ENCODE data around the gene LIM2. TPM values are rescaled to one million over a fixed set of nuclear protein-coding genes. Genes with fewer than 3 reads are reported as not detected.

Gene LIM2
- total and polyA plus RNA-seq, 2 donors from 2014 or later: not detected

DNA sequence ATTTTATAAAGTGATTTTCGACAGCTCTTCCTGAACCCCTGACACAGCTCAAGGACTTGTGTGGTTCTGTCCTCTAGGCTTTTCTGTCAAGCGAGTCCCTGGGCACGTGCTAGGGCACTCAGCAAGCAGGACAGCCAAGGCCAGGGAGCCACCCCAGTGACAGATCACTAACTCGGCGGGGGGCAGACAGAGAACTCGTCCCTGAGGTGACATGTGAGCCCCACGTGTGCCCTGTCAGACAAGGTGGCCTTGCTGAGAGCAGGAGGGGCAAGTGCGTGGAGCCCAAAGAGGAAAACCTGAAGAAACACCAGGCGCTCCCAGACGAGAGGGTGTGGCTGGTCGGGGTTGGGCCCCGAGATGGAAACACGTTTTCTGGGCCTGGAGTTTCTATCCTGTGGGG lies 26.5 kb downstream of the LIM2 start:
- no peaks in the 10 kb centered on the region for H3K9me3 ChIP-seq (ENCODE audit: control insufficient read depth in 2 of 3, insufficient read depth in 1 of 3, low read length in 3 of 3)
- no peak overlapping the region for H3K9ac ChIP-seq (ENCODE audit: low read length in 3 of 3)
- H3K27me3 ChIP-seq (ENCODE audit: control insufficient read depth, insufficient read depth, low read length): no peaks in the 10 kb centered on the region
- no peak overlapping the region for H3K27ac ChIP-seq (ENCODE audit: low read depth in 2 of 2, low read length in 2 of 2)
- no peak for DNase-seq
- no peaks in the 10 kb centered on the region for H3K36me3 ChIP-seq (ENCODE audit: control insufficient read depth in 2 of 3, insufficient read depth in 3 of 3, low read length in 3 of 3)
- H3K4me3 ChIP-seq (ENCODE audit: low read length in 3 of 3): no peak overlapping the region
- H3K4me1 ChIP-seq (ENCODE audit: control insufficient read depth in 2 of 3, insufficient read depth in 2 of 3, low read depth in 1 of 3, low read length in 3 of 3): peaks cover 0 to 15% (median 5%) of the 10 kb centered on the region in 3 donors
- TF ChIP-seq CTCF (IDR thresholded peaks at IDR 0.05; ENCODE audit: borderline replicate concordance, extremely low read depth, insufficient read depth): no peak
- intact Hi-C loops (cut with DNase I): no loop called here
- FAIRE-seq: no peak

DNA sequence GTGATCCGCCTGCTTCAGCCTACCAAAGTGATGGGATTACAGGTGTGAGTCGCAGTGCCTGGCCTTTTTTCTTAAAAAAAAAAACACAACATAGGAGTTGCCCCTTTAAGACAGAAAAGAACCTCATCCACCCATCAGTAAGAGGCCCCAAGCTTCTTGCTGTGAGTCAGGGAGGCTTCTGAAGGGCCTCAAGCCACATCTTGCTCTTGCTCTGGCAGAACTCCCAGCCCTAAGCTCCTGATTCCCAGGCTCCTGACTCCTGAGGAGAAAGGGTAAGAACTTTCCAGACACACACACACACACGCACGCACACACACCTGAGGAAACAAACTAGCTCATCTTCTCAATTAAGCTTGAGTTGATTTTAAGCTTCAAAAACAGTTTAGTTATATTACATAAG lies 28.5 kb downstream of the LIM2 start:
- no peak for FAIRE-seq
- Histone ChIP-seq H3K27me3 (ENCODE audit: control insufficient read depth, insufficient read depth, low read length) (no peaks in the 10 kb centered on the region), H3K27ac (ENCODE audit: low read depth in 2 of 2, low read length in 2 of 2) (no peak overlapping the region), H3K4me3 (ENCODE audit: low read length in 3 of 3) (no peak overlapping the region), H3K9ac (ENCODE audit: low read length in 3 of 3) (no peak overlapping the region), H3K9me3 (ENCODE audit: control insufficient read depth in 2 of 3, insufficient read depth in 1 of 3, low read length in 3 of 3) (no peaks in the 10 kb centered on the region), H3K36me3 (ENCODE audit: control insufficient read depth in 2 of 3, insufficient read depth in 3 of 3, low read length in 3 of 3) (no peaks in the 10 kb centered on the region), H3K4me1 (ENCODE audit: control insufficient read depth in 2 of 3, insufficient read depth in 2 of 3, low read depth in 1 of 3, low read length in 3 of 3) (peaks cover 0 to 6% (median 5%) of the 10 kb centered on the region in 3 donors)
- TF ChIP-seq CTCF (IDR thresholded peaks at IDR 0.05; ENCODE audit: borderline replicate concordance, extremely low read depth, insufficient read depth): no peak
- intact Hi-C loops (cut with DNase I): no loop called here
- no peak for DNase-seq

GRCh38 chr19:51357952-51358351 lies 29.8 kb downstream of the LIM2 start:
- Histone ChIP-seq H3K4me1 (ENCODE audit: control insufficient read depth in 2 of 3, insufficient read depth in 2 of 3, low read depth in 1 of 3, low read length in 3 of 3) (peaks cover 0 to 4% (median 0%) of the 10 kb centered on the region in 3 donors), H3K4me3 (ENCODE audit: low read length in 3 of 3) (no peak overlapping the region), H3K27ac (ENCODE audit: low read depth in 2 of 2, low read length in 2 of 2) (no peak overlapping the region), H3K27me3 (ENCODE audit: control insufficient read depth, insufficient read depth, low read length) (no peaks in the 10 kb centered on the region), H3K9ac (ENCODE audit: low read length in 3 of 3) (no peak overlapping the region), H3K36me3 (ENCODE audit: control insufficient read depth in 2 of 3, insufficient read depth in 3 of 3, low read length in 3 of 3) (no peaks in the 10 kb centered on the region), H3K9me3 (ENCODE audit: control insufficient read depth in 2 of 3, insufficient read depth in 1 of 3, low read length in 3 of 3) (no peaks in the 10 kb centered on the region)
- intact Hi-C loops (cut with DNase I): no loop called here
- DNase-seq: no peak
- FAIRE-seq: no peak
- TF ChIP-seq CTCF (IDR thresholded peaks at IDR 0.05; ENCODE audit: borderline replicate concordance, extremely low read depth, insufficient read depth): no peak

- no peaks in the 10 kb centered on the region for H3K27me3 ChIP-seq (ENCODE audit: control insufficient read depth, insufficient read depth, low read length)
- peaks cover 0 to 8% (median under 1%) of the 10 kb centered on the region in 3 donors for H3K36me3 ChIP-seq (ENCODE audit: control insufficient read depth in 2 of 3, insufficient read depth in 3 of 3, low read length in 3 of 3)
- H3K4me3 ChIP-seq (ENCODE audit: low read length in 3 of 3): no peak overlapping the region
- no peaks in the 10 kb centered on the region for H3K4me1 ChIP-seq (ENCODE audit: control insufficient read depth in 2 of 3, insufficient read depth in 2 of 3, low read depth in 1 of 3, low read length in 3 of 3)
- DNase-seq: no peak
- H3K27ac ChIP-seq (ENCODE audit: low read depth in 2 of 2, low read length in 2 of 2): no peak overlapping the region
- FAIRE-seq: no peak
- H3K9ac ChIP-seq (ENCODE audit: low read length in 3 of 3): no peak overlapping the region
- intact Hi-C loops (cut with DNase I): no loop called here
- no peaks in the 10 kb centered on the region for H3K9me3 ChIP-seq (ENCODE audit: control insufficient read depth in 2 of 3, insufficient read depth in 1 of 3, low read length in 3 of 3)
- no peak for TF ChIP-seq CTCF (IDR thresholded peaks at IDR 0.05; ENCODE audit: borderline replicate concordance, extremely low read depth, insufficient read depth)
Observed at GRCh38 chr19:51356159-51356801, 31.5 kb downstream of the LIM2 start.
